Measurements from ENCODE around the gene GALNS.

Gene GALNS

GRCh38 chr16:88841521-88842307 is 15.0 kb downstream of the GALNS start:
- Histone ChIP-seq H3K4me3 (ENCODE audit: low read length in 2 of 2) (no peak overlapping the region), H3K9me3 (ENCODE audit: control insufficient read depth in 2 of 2, low read length in 2 of 2) (no peaks in the 10 kb centered on the region), H3K4me1 (ENCODE audit: control insufficient read depth, insufficient read depth, low read length) (no peaks in the 10 kb centered on the region), H3K9ac (ENCODE audit: low read length in 2 of 2) (no peak overlapping the region), H3K27me3 (ENCODE audit: control insufficient read depth in 1 of 2, insufficient read depth in 2 of 2, low read length in 2 of 2) (no peaks in the 10 kb centered on the region), H3K27ac (ENCODE audit: low read length) (no peak overlapping the region), H3K36me3 (ENCODE audit: control insufficient read depth in 2 of 2, insufficient read depth in 2 of 2, low read length in 2 of 2) (peaks cover 9 to 21% of the 10 kb centered on the region in 2 donors)

GRCh38 chr16:88840600-88841215 is 16.0 kb downstream of the GALNS start:
- Histone ChIP-seq H3K9me3 (ENCODE audit: control insufficient read depth in 2 of 2, low read length in 2 of 2) (no peaks in the 10 kb centered on the region), H3K27me3 (ENCODE audit: control insufficient read depth in 1 of 2, insufficient read depth in 2 of 2, low read length in 2 of 2) (no peaks in the 10 kb centered on the region), H3K27ac (ENCODE audit: low read length) (no peak overlapping the region), H3K9ac (ENCODE audit: low read length in 2 of 2) (no peak overlapping the region), H3K4me1 (ENCODE audit: control insufficient read depth, insufficient read depth, low read length) (no peaks in the 10 kb centered on the region), H3K4me3 (ENCODE audit: low read length in 2 of 2) (no peak overlapping the region), H3K36me3 (ENCODE audit: control insufficient read depth in 2 of 2, insufficient read depth in 2 of 2, low read length in 2 of 2) (peaks cover 8 to 21% of the 10 kb centered on the region in 2 donors)

GRCh38 chr16:88839745-88840599 is 16.8 kb downstream of the GALNS start:
- H3K4me1 ChIP-seq (ENCODE audit: control insufficient read depth, insufficient read depth, low read length) = no peaks in the 10 kb centered on the region
- H3K9ac ChIP-seq (ENCODE audit: low read length in 2 of 2) = no peak overlapping the region
- H3K27me3 ChIP-seq (ENCODE audit: control insufficient read depth in 1 of 2, insufficient read depth in 2 of 2, low read length in 2 of 2) = no peaks in the 10 kb centered on the region
- H3K9me3 ChIP-seq (ENCODE audit: control insufficient read depth in 2 of 2, low read length in 2 of 2) = no peaks in the 10 kb centered on the region
- H3K36me3 ChIP-seq (ENCODE audit: control insufficient read depth in 2 of 2, insufficient read depth in 2 of 2, low read length in 2 of 2) = peaks cover 13 to 21% of the 10 kb centered on the region in 2 donors
- H3K4me3 ChIP-seq (ENCODE audit: low read length in 2 of 2) = no peak overlapping the region
- H3K27ac ChIP-seq (ENCODE audit: low read length) = no peak overlapping the region

- Histone ChIP-seq H3K4me3 (ENCODE audit: low read length in 2 of 2) (no peak overlapping the region), H3K27ac (ENCODE audit: low read length) (no peak overlapping the region), H3K9ac (ENCODE audit: low read length in 2 of 2) (no peak overlapping the region), H3K27me3 (ENCODE audit: control insufficient read depth in 1 of 2, insufficient read depth in 2 of 2, low read length in 2 of 2) (no peaks in the 10 kb centered on the region), H3K9me3 (ENCODE audit: control insufficient read depth in 2 of 2, low read length in 2 of 2) (no peaks in the 10 kb centered on the region), H3K4me1 (ENCODE audit: control insufficient read depth, insufficient read depth, low read length) (no peaks in the 10 kb centered on the region), H3K36me3 (ENCODE audit: control insufficient read depth in 2 of 2, insufficient read depth in 2 of 2, low read length in 2 of 2) (peaks cover 16 to 21% of the 10 kb centered on the region in 2 donors)
These were observed 17.7 kb downstream of the GALNS start for GRCh38 chr16:88839026-88839529.

GRCh38 chr16:88838566-88838965 is 18.2 kb downstream of the GALNS start:
- peaks cover 16 to 21% of the 10 kb centered on the region in 2 donors for H3K36me3 ChIP-seq (ENCODE audit: control insufficient read depth in 2 of 2, insufficient read depth in 2 of 2, low read length in 2 of 2)
- H3K27ac ChIP-seq (ENCODE audit: low read length) = no peak overlapping the region

GRCh38 chr16:88837806-88838205 is 18.9 kb downstream of the GALNS start:
- peaks cover 16 to 21% of the 10 kb centered on the region in 2 donors for H3K36me3 ChIP-seq (ENCODE audit: control insufficient read depth in 2 of 2, insufficient read depth in 2 of 2, low read length in 2 of 2)

More at GRCh38 chr16:88838566-88838965, 18.2 kb downstream of the GALNS start:
- Histone ChIP-seq H3K4me1 (ENCODE audit: control insufficient read depth, insufficient read depth, low read length) (no peaks in the 10 kb centered on the region), H3K9ac (ENCODE audit: low read length in 2 of 2) (no peak overlapping the region), H3K27me3 (ENCODE audit: control insufficient read depth in 1 of 2, insufficient read depth in 2 of 2, low read length in 2 of 2) (no peaks in the 10 kb centered on the region), H3K9me3 (ENCODE audit: control insufficient read depth in 2 of 2, low read length in 2 of 2) (no peaks in the 10 kb centered on the region), H3K4me3 (ENCODE audit: low read length in 2 of 2) (no peak overlapping the region)

GRCh38 chr16:88836791-88837190 is 20.0 kb downstream of the GALNS start:
- H3K27me3 ChIP-seq (ENCODE audit: control insufficient read depth in 1 of 2, insufficient read depth in 2 of 2, low read length in 2 of 2) = no peaks in the 10 kb centered on the region
- peaks cover 16% of the 10 kb centered on the region in 2 donors for H3K36me3 ChIP-seq (ENCODE audit: control insufficient read depth in 2 of 2, insufficient read depth in 2 of 2, low read length in 2 of 2)
- no peak overlapping the region for H3K4me3 ChIP-seq (ENCODE audit: low read length in 2 of 2)
- H3K27ac ChIP-seq (ENCODE audit: low read length) = no peak overlapping the region
- no peaks in the 10 kb centered on the region for H3K4me1 ChIP-seq (ENCODE audit: control insufficient read depth, insufficient read depth, low read length)
- no peaks in the 10 kb centered on the region for H3K9me3 ChIP-seq (ENCODE audit: control insufficient read depth in 2 of 2, low read length in 2 of 2)
- no peak overlapping the region for H3K9ac ChIP-seq (ENCODE audit: low read length in 2 of 2)

More at GRCh38 chr16:88837806-88838205, 18.9 kb downstream of the GALNS start:
- Histone ChIP-seq H3K9me3 (ENCODE audit: control insufficient read depth in 2 of 2, low read length in 2 of 2) (no peaks in the 10 kb centered on the region), H3K27ac (ENCODE audit: low read length) (no peak overlapping the region), H3K4me1 (ENCODE audit: control insufficient read depth, insufficient read depth, low read length) (no peaks in the 10 kb centered on the region), H3K27me3 (ENCODE audit: control insufficient read depth in 1 of 2, insufficient read depth in 2 of 2, low read length in 2 of 2) (no peaks in the 10 kb centered on the region), H3K9ac (ENCODE audit: low read length in 2 of 2) (no peak overlapping the region), H3K4me3 (ENCODE audit: low read length in 2 of 2) (no peak overlapping the region)

GRCh38 chr16:88835818-88836217 is 20.9 kb downstream of the GALNS start:
- no peak overlapping the region for H3K4me3 ChIP-seq (ENCODE audit: low read length in 2 of 2)
- H3K4me1 ChIP-seq (ENCODE audit: control insufficient read depth, insufficient read depth, low read length) = no peaks in the 10 kb centered on the region
- H3K27ac ChIP-seq (ENCODE audit: low read length) = no peak overlapping the region
- H3K9me3 ChIP-seq (ENCODE audit: control insufficient read depth in 2 of 2, low read length in 2 of 2) = no peaks in the 10 kb centered on the region
- H3K36me3 ChIP-seq (ENCODE audit: control insufficient read depth in 2 of 2, insufficient read depth in 2 of 2, low read length in 2 of 2) = peaks cover 15 to 16% of the 10 kb centered on the region in 2 donors
- H3K27me3 ChIP-seq (ENCODE audit: control insufficient read depth in 1 of 2, insufficient read depth in 2 of 2, low read length in 2 of 2) = no peaks in the 10 kb centered on the region
- H3K9ac ChIP-seq (ENCODE audit: low read length in 2 of 2) = no peak overlapping the region

GRCh38 chr16:88835383-88835782 is 21.4 kb downstream of the GALNS start:
- no peaks in the 10 kb centered on the region for H3K4me1 ChIP-seq (ENCODE audit: control insufficient read depth, insufficient read depth, low read length)

GRCh38 chr16:88834670-88835069 is 22.1 kb downstream of the GALNS start:
- Histone ChIP-seq H3K4me3 (ENCODE audit: low read length in 2 of 2) (no peak overlapping the region), H3K9ac (ENCODE audit: low read length in 2 of 2) (no peak overlapping the region), H3K4me1 (ENCODE audit: control insufficient read depth, insufficient read depth, low read length) (peaks cover 2% of the 10 kb centered on the region), H3K36me3 (ENCODE audit: control insufficient read depth in 2 of 2, insufficient read depth in 2 of 2, low read length in 2 of 2) (peaks cover 7 to 9% of the 10 kb centered on the region in 2 donors), H3K27ac (ENCODE audit: low read length) (no peak overlapping the region), H3K27me3 (ENCODE audit: control insufficient read depth in 1 of 2, insufficient read depth in 2 of 2, low read length in 2 of 2) (no peaks in the 10 kb centered on the region), H3K9me3 (ENCODE audit: control insufficient read depth in 2 of 2, low read length in 2 of 2) (no peaks in the 10 kb centered on the region)

More at GRCh38 chr16:88835383-88835782, 21.4 kb downstream of the GALNS start:
- Histone ChIP-seq H3K9me3 (ENCODE audit: control insufficient read depth in 2 of 2, low read length in 2 of 2) (no peaks in the 10 kb centered on the region), H3K27ac (ENCODE audit: low read length) (no peak overlapping the region), H3K36me3 (ENCODE audit: control insufficient read depth in 2 of 2, insufficient read depth in 2 of 2, low read length in 2 of 2) (peaks cover 12 to 14% of the 10 kb centered on the region in 2 donors), H3K27me3 (ENCODE audit: control insufficient read depth in 1 of 2, insufficient read depth in 2 of 2, low read length in 2 of 2) (no peaks in the 10 kb centered on the region), H3K4me3 (ENCODE audit: low read length in 2 of 2) (no peak overlapping the region), H3K9ac (ENCODE audit: low read length in 2 of 2) (no peak overlapping the region)
